H1 (cell line): ENCODE measurements around the gene CRABP2.
A peak's percentile ranks its signal among the peaks of the same experiment; 100 is the strongest.

ENCODE experiments used
- BACH1 ChIP-seq: IDR thresholded peaks from 2 replicates; pipeline ENCODE4 v1.6.1; 2012; ENCODE audit warnings: low read length, improper control_type of control experiment
- BCL11A ChIP-seq, 2 experiments: IDR thresholded peaks; one replicate each; pipeline ENCODE4 v1.6.1; 2011; ENCODE audit warnings: low read depth in 2 of 2, low read length in 2 of 2, mild to moderate bottlenecking in 2 of 2
- CBX5 ChIP-seq: fragments of 300-800, 300-1000 bp; sonication (generic); IDR thresholded peaks from 2 replicates; pipeline ENCODE4 v1.7.1; 2016; ENCODE audit warnings: antibody characterized with exemption, low read length, low read depth
- CHD1 ChIP-seq: IDR thresholded peaks from 2 replicates; pipeline ENCODE4 v1.6.1; 2012; ENCODE audit warnings: low read depth, low read length, improper control_type of control experiment
- CTCF ChIP-seq, 3 experiments: IDR thresholded peaks; 1 replicate in 2 of 3; 2 replicates in 1 of 3; pipeline versions ENCODE4 v1.5.1 to v1.6.1; 2011; ENCODE audit warnings: low read length in 3 of 3, mild to moderate bottlenecking in 3 of 3, inconsistent platforms in 2 of 3, low read depth in 1 of 3, moderate library complexity in 1 of 3; ENCODE audit not compliant: insufficient read depth in 1 of 3; ENCODE audit errors: control extremely low read depth in 1 of 3
- EP300 ChIP-seq, 2 experiments: IDR thresholded peaks; 1 replicate in 1 of 2; 2 replicates in 1 of 2; pipeline ENCODE4 v1.6.1; 2011 to 2012; ENCODE audit warnings: low read depth in 2 of 2, low read length in 2 of 2, mild to moderate bottlenecking in 2 of 2, borderline replicate concordance in 1 of 2, inconsistent platforms in 1 of 2, moderate library complexity in 1 of 2
- JUND ChIP-seq: IDR thresholded peaks from 2 replicates; pipeline ENCODE4 v1.6.1; 2011; ENCODE audit warnings: mild to moderate bottlenecking, improper control_type of control experiment, low read length
- KDM5A ChIP-seq: fragments of 200-600 bp; IDR thresholded peaks from 2 replicates; pipeline ENCODE4 v1.7.1; 2012; ENCODE audit warnings: mild to moderate bottlenecking, low read length, inconsistent platforms, mixed read lengths
- POLR2AphosphoS5 ChIP-seq: IDR thresholded peaks from 2 replicates; pipeline ENCODE4 v1.6.1; 2011; ENCODE audit warnings: low read depth, low read length
- RAD21 ChIP-seq, 2 experiments: IDR thresholded peaks in 1 of 2; conservative IDR thresholded peaks in 1 of 2; 2 replicates each; pipeline ENCODE4 v1.6.1; 2011; ENCODE audit warnings: low read depth in 2 of 2, low read length in 2 of 2, improper control_type of control experiment in 1 of 2, inconsistent platforms in 1 of 2, mild to moderate bottlenecking in 1 of 2, moderate library complexity in 1 of 2
- RFX5 ChIP-seq: IDR thresholded peaks from 2 replicates; pipeline ENCODE4 v1.6.1; 2011; ENCODE audit warnings: low read depth, low read length, improper control_type of control experiment, borderline replicate concordance

GRCh38 chr1:156726549-156727226 is 21.3 kb upstream of the CRABP2 start:
- TF ChIP-seq BCL11A (IDR thresholded peaks at IDR 0.05; ENCODE audit: low read depth in 2 of 2, low read length in 2 of 2) (no peak), JUND (no peak), CTCF (IDR thresholded peaks at IDR 0.05; ENCODE audit: control extremely low read depth in 1 of 3, insufficient read depth in 1 of 3, low read depth in 1 of 3, low read length in 3 of 3) (peak; percentile 6 to 78 (median 66)), CBX5 (no peak), POLR2AphosphoS5 (no peak), RAD21 (IDR thresholded peaks at IDR 0.05 in 1 of 2, conservative IDR thresholded peaks at IDR 0.05 in 1 of 2; ENCODE audit: low read depth in 2 of 2, low read length in 2 of 2) (peak; percentile 72 to 78), KDM5A (no peak), CHD1 (no peak), RFX5 (no peak), EP300 (IDR thresholded peaks at IDR 0.05; ENCODE audit: borderline replicate concordance in 1 of 2, low read depth in 2 of 2, low read length in 2 of 2) (no peak), BACH1 (no peak)
